WTC11 (cell line): ENCODE data around the gene F10. TPM values are rescaled to one million over a fixed set of nuclear protein-coding genes. Genes with fewer than 3 reads are reported as not detected.

Experiments
- ATAC-seq: fragments of 200-7000 bp; cut with Tn5 transposase; 2 replicates; pipeline ENCODE4 v1.10.0; 2021; ENCODE audit warnings: mild to moderate bottlenecking, moderate library complexity
- CTCF ChIA-PET: fragments of 300-600 bp; sonication (Branson Sonifier 250); formaldehyde crosslinking; loops from one replicate; lab custom pipeline; 2021; ENCODE audit warnings: antibody characterized with exemption; lab: Charles Lee
- POLR2A ChIA-PET: fragments of 350-600 bp; sonication (Branson Sonifier 250); formaldehyde crosslinking; loops from one replicate; lab custom pipeline; 2021; ENCODE audit warnings: antibody characterized with exemption; lab: Charles Lee
- DNase-seq: peaks from one replicate; pipeline ENCODE4 v3.0.0; 2021; ENCODE audit warnings: low spot score
- H3K27ac Mint-ChIP-seq: 2 replicates; pipeline ENCODE4 v1.8.0; 2021; ENCODE audit warnings: mixed read lengths
- H3K27me3 Mint-ChIP-seq: 2 replicates; pipeline ENCODE4 v1.8.0; 2021; ENCODE audit warnings: low read depth, mild to moderate bottlenecking, moderate library complexity, mixed read lengths
- H3K36me3 Mint-ChIP-seq: 2 replicates; pipeline ENCODE4 v1.8.0; 2021; ENCODE audit warnings: mixed read lengths
- H3K4me1 Mint-ChIP-seq: 2 replicates; pipeline ENCODE4 v1.8.0; 2022; ENCODE audit warnings: mixed read lengths
- H3K4me3 Mint-ChIP-seq: 2 replicates; pipeline ENCODE4 v1.8.0; 2021; ENCODE audit warnings: mild to moderate bottlenecking, moderate library complexity, mixed read lengths
- H3K9me3 Mint-ChIP-seq: 2 replicates; pipeline ENCODE4 v1.8.0; 2021; ENCODE audit warnings: mixed read lengths
- ARID4B ChIP-seq: sonication (generic); formaldehyde crosslinking; IDR thresholded peaks from 2 replicates; pipeline ENCODE4 v1.8.0; 2023; ENCODE audit warnings: missing genetic modification reagents, mild to moderate bottlenecking, borderline replicate concordance
- ATF2 ChIP-seq: sonication (generic); formaldehyde crosslinking; IDR thresholded peaks from 2 replicates; pipeline ENCODE4 v1.8.1; 2022; ENCODE audit warnings: low read depth, missing genetic modification reagents, borderline replicate concordance
- CREM ChIP-seq: sonication (generic); formaldehyde crosslinking; IDR thresholded peaks from 2 replicates; pipeline ENCODE4 v1.8.1; 2022; ENCODE audit warnings: mild to moderate bottlenecking, missing genetic modification reagents, moderate library complexity
- ERG ChIP-seq: fragments of 250-450 bp; sonication (Bioruptor Pico); IDR thresholded peaks from 2 replicates; pipeline ENCODE4 v1.8.0; 2021; ENCODE audit warnings: mild to moderate bottlenecking
- ESRRA ChIP-seq: sonication (generic); formaldehyde crosslinking; IDR thresholded peaks from 2 replicates; pipeline ENCODE4 v1.8.1; 2022; ENCODE audit warnings: mild to moderate bottlenecking, missing genetic modification reagents, borderline replicate concordance
- GABPB1 ChIP-seq: sonication (generic); formaldehyde crosslinking; IDR thresholded peaks from 2 replicates; pipeline ENCODE4 v1.8.1; 2023; ENCODE audit warnings: mild to moderate bottlenecking, missing genetic modification reagents
- GRHL2 ChIP-seq: fragments of 250-450 bp; sonication (Bioruptor Pico); IDR thresholded peaks from 2 replicates; pipeline ENCODE4 v1.8.0; 2022; ENCODE audit warnings: mild to moderate bottlenecking, moderate library complexity; ENCODE audit not compliant: insufficient replicate concordance, severe bottlenecking
- MYBL2 ChIP-seq: sonication (generic); formaldehyde crosslinking; IDR thresholded peaks from 2 replicates; pipeline ENCODE4 v1.8.1; 2023; ENCODE audit warnings: mild to moderate bottlenecking, moderate library complexity, missing genetic modification reagents
- NFATC4 ChIP-seq: fragments of 250-450 bp; sonication (Bioruptor Pico); IDR thresholded peaks from 2 replicates; pipeline ENCODE4 v1.9.0; 2021; ENCODE audit warnings: mild to moderate bottlenecking
- PREB ChIP-seq: sonication (generic); formaldehyde crosslinking; IDR thresholded peaks from 2 replicates; pipeline ENCODE4 v1.8.1; 2022; ENCODE audit warnings: mild to moderate bottlenecking, missing genetic modification reagents, moderate library complexity, borderline replicate concordance
- SMAD4 ChIP-seq: sonication (generic); formaldehyde crosslinking; IDR thresholded peaks from 2 replicates; pipeline ENCODE4 v1.8.0; 2022; ENCODE audit warnings: mild to moderate bottlenecking, missing genetic modification reagents
- SP1 ChIP-seq: sonication (generic); formaldehyde crosslinking; conservative IDR thresholded peaks from 2 replicates; pipeline ENCODE4 v1.8.1; 2022; ENCODE audit warnings: missing genetic modification reagents
- ZMAT4 ChIP-seq: fragments of 250-450 bp; sonication (Bioruptor Pico); IDR thresholded peaks from 2 replicates; pipeline ENCODE4 v1.9.0; 2021; ENCODE audit warnings: mild to moderate bottlenecking
- ZNF138 ChIP-seq: sonication (generic); formaldehyde crosslinking; conservative IDR thresholded peaks from 2 replicates; pipeline ENCODE4 v1.8.1; 2022; ENCODE audit warnings: mild to moderate bottlenecking, moderate library complexity, missing genetic modification reagents
- ZNF425 ChIP-seq: fragments of 250-450 bp; sonication (Bioruptor Pico); conservative IDR thresholded peaks from 2 replicates; pipeline ENCODE4 v1.9.0; 2021; ENCODE audit warnings: mild to moderate bottlenecking
- ZNF512 ChIP-seq: sonication (generic); formaldehyde crosslinking; IDR thresholded peaks from 2 replicates; pipeline ENCODE4 v1.8.1; 2022; ENCODE audit warnings: missing genetic modification reagents, borderline replicate concordance
- total RNA-seq: library from RNA; stranded (reverse); gene quantifications from 3 replicates; pipeline ENCODE4 v1.2.3, GENCODE V29; 2021

The F10 gene
- total RNA-seq, 1 experiment from 2014 or later: 0.87 TPM

GRCh38 chr13:113187263-113187669 is 64.7 kb downstream of the F10 start:
- CTCF ChIA-PET: no interaction called here
- Mint-ChIP-seq H3K4me3 (no peak overlapping the region), H3K27me3 (no peaks in the 10 kb centered on the region), H3K36me3 (peaks cover 65% of the 10 kb centered on the region), H3K4me1 (no peaks in the 10 kb centered on the region), H3K27ac (0 out of 2 replicates have a peak overlapping the region, but pooled peaks have one; percentile 5), H3K9me3 (no peaks in the 10 kb centered on the region)
- POLR2A ChIA-PET: no interaction called here
- no peak for ATAC-seq
- TF ChIP-seq ZNF512 (CRISPR knock-in tag): no peak
- no peak for TF ChIP-seq SP1 (CRISPR knock-in tag)
- no peak for DNase-seq

GRCh38 chr13:113187883-113188665 is 65.5 kb downstream of the F10 start:
- ATAC-seq (no peak), DNase-seq (no peak)
- Mint-ChIP-seq H3K4me3 (no peak overlapping the region), H3K27me3 (no peaks in the 10 kb centered on the region), H3K4me1 (no peaks in the 10 kb centered on the region), H3K27ac (0 out of 2 replicates have a peak overlapping the region, but pooled peaks have one; percentile 13), H3K36me3 (peaks cover 67% of the 10 kb centered on the region), H3K9me3 (no peaks in the 10 kb centered on the region)
- TF ChIP-seq SP1 (CRISPR knock-in tag) (no peak), SMAD4 (CRISPR knock-in tag) (no peak), GRHL2 (CRISPR knock-in tag) (no peak)
- ChIA-PET CTCF (interaction anchor here (1.0 kb wide), 1 partner anchor 166 kb away, joined by 3 read pairs; no protein-coding TSS in a partner anchor), POLR2A (no interaction called here)

GRCh38 chr13:113190181-113190580 is 67.6 kb downstream of the F10 start:
- Mint-ChIP-seq H3K4me1 (no peaks in the 10 kb centered on the region), H3K36me3 (peaks cover 65% of the 10 kb centered on the region), H3K4me3 (no peak overlapping the region), H3K9me3 (no peaks in the 10 kb centered on the region), H3K27ac (no peak overlapping the region), H3K27me3 (no peaks in the 10 kb centered on the region)
- ChIA-PET CTCF (no interaction called here), POLR2A (no interaction called here)
- DNase-seq: no peak
- no peak for ATAC-seq
- no peak for TF ChIP-seq ARID4B (CRISPR knock-in tag)
- no peak for TF ChIP-seq ZNF138 (CRISPR knock-in tag)
- no peak for TF ChIP-seq ATF2 (CRISPR knock-in tag)
- TF ChIP-seq ESRRA (CRISPR knock-in tag): no peak
- TF ChIP-seq PREB (CRISPR knock-in tag): no peak
- TF ChIP-seq SMAD4 (CRISPR knock-in tag): no peak
- no peak for TF ChIP-seq ZNF425 (CRISPR knock-in tag)
- TF ChIP-seq NFATC4 (CRISPR knock-in tag): no peak
- TF ChIP-seq ZMAT4 (CRISPR knock-in tag): no peak
- no peak for TF ChIP-seq MYBL2 (CRISPR knock-in tag)
- TF ChIP-seq GABPB1 (CRISPR knock-in tag): no peak
- no peak for TF ChIP-seq CREM
- TF ChIP-seq ERG (CRISPR knock-in tag): no peak
- TF ChIP-seq, all 79 proteins: peak for 0
